Prostate gland (tissue), 2 donors: Measurements from ENCODE around the gene FUNDC2.

ENCODE experiments used
- CTCF ChIP-seq, 4 experiments: fragments of 200-600 bp in 2 of 4; fragments of 450-650 bp in 2 of 4; sonication (generic) in 2 of 4; IDR thresholded peaks; 1 replicate in 3 of 4; 2 replicates in 1 of 4; pipeline ENCODE4 v1.5.1; 2016 to 2019; ENCODE audit warnings: antibody characterized with exemption in 4 of 4, mild to moderate bottlenecking in 2 of 4, moderate library complexity in 2 of 4
- POLR2A ChIP-seq: fragments of 450-650 bp; IDR thresholded peaks from one replicate; pipeline ENCODE4 v1.6.1; 2016; ENCODE audit warnings: antibody characterized with exemption, mild to moderate bottlenecking

DNA sequence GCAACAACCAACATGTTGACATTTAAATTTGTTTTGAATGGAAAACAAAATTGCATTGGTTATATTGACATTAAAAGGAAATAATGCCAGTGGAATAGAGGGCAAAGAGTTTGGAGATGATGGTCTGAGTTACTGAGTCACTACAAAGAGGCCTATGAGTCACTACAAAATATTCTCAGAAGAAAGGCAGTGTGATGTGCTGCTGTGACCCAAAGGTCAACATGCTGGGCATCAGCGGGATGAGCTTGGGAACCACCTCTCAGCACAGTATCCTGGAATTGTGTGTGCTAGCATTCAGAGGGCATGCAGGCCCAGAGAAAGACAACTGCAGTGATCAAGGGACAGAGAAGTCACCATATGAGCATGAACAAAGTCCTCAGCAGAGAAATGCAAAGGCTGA lies 41.5 kb downstream of the FUNDC2 start:
- TF ChIP-seq CTCF (IDR thresholded peaks at IDR 0.05) (no peak), POLR2A (no peak)
